Astrocyte of the cerebellum (primary cell): Measurements from ENCODE around the gene COLEC12.

Experiments used
- DNase-seq: peaks from one replicate; pipeline ENCODE4 v3.0.0-alpha.2; 2011; ENCODE audit warnings: low read depth
- H3K4me3 ChIP-seq: 2 replicates; pipeline ENCODE4 v1.5.1; 2011; ENCODE audit warnings: mild to moderate bottlenecking, low read depth, low read length, moderate library complexity
- in situ Hi-C: cut with HindIII; loops from 2 replicates; pipeline ENCODE4 v1.10.0; 2017; ENCODE audit warnings: low sequenced_read_pairs
- TF ChIP-seq, protein P1 (sequence below): IDR thresholded peaks from 2 replicates; pipeline ENCODE4 v1.5.1; 2012; ENCODE audit warnings: low read length, low read depth, moderate library complexity, mild to moderate bottlenecking; ENCODE audit errors: missing control alignments

Gene COLEC12

DNA sequence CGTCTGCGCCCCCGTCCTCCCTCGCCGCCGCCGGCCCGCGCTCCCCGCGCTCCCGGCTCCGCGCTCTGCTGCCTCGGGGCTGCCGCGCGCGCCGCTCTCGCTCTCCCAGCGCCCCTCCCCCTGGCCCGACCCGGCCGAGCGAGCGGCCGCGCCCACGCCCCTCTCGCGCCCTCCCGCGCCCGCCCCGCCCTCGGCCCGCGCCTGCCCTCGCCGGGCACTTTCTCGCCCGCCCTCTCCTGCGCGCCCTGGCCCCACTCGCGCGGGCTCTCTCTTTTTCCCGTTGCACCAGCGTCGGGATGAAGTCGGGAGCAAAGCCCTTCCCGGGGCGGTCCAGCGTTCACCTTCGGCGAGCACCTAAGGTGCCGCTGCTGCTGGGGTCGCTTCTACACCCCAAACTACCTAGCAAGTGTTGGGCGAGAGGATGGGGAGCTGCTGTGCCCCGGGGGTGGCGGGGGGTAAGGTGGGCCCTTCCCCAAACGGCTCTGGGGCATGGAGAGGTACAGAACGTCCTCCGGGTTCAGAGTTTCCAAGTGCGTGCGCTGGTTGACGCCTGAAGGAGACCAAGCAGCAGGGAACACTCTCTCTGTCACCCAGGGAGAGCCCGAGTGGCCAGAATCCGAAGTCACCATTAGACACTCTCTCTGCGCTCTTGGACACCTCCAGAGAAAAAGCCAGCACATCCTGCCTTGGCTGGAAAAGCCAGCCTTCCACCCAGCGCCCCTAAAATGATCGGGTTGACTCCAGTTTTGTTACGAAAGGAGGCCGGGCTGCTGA, at the start of gene COLEC12:
Gene COLEC12 (minus strand): TSS at position 70 of the 774 bp plus-strand sequence. CDS start 187 bp downstream, outside the sequence.
- in situ Hi-C loops = no loop called here
- H3K4me3 ChIP-seq = peak within 1 kb of the TSS; percentile 91
- TF ChIP-seq, protein P1, sequence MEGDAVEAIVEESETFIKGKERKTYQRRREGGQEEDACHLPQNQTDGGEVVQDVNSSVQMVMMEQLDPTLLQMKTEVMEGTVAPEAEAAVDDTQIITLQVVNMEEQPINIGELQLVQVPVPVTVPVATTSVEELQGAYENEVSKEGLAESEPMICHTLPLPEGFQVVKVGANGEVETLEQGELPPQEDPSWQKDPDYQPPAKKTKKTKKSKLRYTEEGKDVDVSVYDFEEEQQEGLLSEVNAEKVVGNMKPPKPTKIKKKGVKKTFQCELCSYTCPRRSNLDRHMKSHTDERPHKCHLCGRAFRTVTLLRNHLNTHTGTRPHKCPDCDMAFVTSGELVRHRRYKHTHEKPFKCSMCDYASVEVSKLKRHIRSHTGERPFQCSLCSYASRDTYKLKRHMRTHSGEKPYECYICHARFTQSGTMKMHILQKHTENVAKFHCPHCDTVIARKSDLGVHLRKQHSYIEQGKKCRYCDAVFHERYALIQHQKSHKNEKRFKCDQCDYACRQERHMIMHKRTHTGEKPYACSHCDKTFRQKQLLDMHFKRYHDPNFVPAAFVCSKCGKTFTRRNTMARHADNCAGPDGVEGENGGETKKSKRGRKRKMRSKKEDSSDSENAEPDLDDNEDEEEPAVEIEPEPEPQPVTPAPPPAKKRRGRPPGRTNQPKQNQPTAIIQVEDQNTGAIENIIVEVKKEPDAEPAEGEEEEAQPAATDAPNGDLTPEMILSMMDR = no peak
- DNase-seq = no peak

DNA sequence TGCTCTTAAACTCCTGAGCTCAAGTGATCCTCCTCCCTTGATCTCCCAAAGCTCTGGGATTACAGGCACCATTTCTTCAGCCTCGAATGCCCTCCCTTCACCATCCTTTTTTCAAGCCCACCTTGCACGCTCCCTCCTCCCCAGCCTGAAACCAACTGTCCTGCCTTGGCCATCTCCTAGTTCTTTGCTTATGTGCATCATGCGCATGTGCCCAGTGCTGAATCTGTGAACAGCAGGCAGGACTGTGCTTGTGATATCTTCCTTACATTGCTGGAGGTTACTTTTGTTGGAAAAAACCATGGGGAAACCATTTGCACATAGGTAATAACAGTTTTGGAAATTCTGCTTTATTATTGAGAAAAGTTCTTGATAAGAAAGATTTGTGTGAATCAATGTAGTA, 49.5 kb upstream of the COLEC12 start:
- in situ Hi-C loops = no loop called here
- DNase-seq = no peak
- TF ChIP-seq, protein P1 = no peak
- H3K4me3 ChIP-seq = no peak overlapping the region

DNA sequence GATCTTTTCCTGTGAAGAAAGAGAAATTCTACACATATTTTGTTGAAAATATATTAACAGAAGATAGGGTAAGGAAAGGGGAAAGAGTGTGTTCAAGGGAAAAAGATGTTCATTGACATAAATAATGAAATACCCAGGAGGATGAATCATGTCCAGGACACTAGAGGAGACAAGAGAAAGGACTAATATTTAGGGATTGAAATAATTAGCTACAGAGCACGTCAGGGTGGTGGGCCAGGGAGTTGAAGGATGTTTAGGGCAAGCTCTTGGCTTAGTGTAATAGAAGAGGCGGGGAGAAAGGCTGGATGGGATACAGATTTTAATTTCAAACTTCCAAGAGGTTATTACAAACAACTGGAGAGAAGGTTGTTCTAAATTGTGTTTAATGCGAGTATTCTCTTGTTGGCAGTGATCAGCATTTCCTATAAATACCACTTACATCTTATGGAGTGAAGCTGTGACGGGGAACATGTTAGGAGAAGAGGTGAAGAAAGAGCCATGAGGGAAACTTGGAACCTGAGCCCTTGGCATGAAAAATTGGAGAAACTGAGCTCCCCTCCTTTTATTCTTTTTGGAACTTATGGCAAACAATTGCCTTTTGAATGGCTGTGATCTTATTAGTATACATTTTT, 43.1 kb upstream of the COLEC12 start:
- in situ Hi-C loops = no loop called here
- no peak for DNase-seq
- H3K4me3 ChIP-seq = no peak overlapping the region
- TF ChIP-seq, protein P1 = no peak

DNA sequence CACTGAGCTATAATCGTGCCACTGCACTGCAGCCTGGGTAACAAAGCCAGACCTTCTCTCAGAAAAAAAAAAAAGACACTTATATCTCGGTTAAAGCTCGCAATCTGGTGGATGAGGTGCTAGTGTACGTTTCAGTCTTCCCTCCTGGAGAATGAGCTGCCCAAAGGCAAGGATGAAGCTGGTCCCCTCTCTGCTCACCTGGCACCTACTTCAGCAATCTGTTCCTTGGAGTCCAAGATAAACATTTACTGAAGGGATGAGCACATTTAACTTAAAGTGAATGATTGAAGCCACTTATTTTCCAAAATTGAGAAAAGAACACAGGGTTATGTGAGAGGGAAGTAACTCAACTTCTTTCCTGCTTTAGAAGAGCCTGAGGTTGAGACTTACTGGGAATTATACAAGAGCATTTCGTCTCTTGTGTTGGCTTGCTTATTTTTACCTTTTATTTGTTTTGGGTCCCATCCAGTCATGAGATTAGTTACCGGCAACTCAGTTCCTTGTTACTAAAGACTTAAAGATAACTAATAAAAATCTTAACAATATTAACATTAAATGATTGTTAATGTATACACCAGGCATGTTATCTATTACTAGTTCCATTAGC, 33.6 kb upstream of the COLEC12 start:
- H3K4me3 ChIP-seq = no peak overlapping the region
- TF ChIP-seq, protein P1 = no peak
- no peak for DNase-seq
- in situ Hi-C loops = no loop called here

DNA sequence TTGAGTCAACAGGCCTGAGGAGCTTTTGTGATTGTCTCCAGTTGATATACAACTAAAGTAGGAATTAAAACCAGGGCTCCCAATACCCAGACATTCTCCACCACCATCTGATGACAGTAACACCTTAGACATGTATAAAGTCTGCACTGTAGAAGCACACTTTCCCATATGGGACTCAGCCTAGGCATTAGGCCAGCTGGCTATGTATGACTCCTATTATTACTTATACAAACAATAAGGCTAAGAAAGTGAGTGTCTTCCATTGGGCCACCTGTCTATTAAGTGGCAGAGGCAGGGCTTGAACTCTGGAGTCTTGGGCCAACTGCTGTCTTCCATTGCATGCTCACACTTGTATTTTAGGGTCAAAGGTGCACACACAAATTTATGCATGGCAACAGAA, 32.1 kb upstream of the COLEC12 start:
- in situ Hi-C loops = no loop called here
- no peak for DNase-seq
- TF ChIP-seq, protein P1 = no peak

DNA sequence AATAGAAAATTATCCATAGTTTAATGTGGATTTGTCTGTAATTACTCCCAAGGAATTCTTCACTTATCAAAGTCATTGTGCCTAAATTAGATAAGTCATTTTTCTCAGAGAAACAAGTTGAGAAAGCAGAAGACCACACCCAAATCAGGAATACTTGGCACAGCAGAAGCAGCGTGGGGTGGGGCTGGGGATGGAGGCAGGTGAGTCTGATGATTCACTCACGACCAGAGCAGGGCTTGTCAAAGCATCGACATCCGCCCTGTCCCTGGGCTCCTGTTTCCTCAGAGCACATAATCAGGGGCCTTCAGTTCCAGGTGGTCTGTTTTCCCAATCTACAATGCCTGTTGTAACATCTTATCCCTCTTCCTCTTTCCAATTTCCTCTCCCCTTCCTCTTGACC, 31.5 kb upstream of the COLEC12 start:
- TF ChIP-seq, protein P1 = no peak
- no peak for DNase-seq
- in situ Hi-C loops = no loop called here
- H3K4me3 ChIP-seq = no peak overlapping the region

More for the DNA sequence above, 32.1 kb upstream of the COLEC12 start:
- H3K4me3 ChIP-seq = no peak overlapping the region
